OCI-LY3 (cell line): Measurements from ENCODE around the gene MRPL42.

Source experiments
- H2AFZ ChIP-seq: fragments of 200-600, 300-600 bp; shearing (Covaris generic); 2 replicates; pipeline ENCODE4 v1.6.0; 2014; ENCODE audit warnings: antibody characterized with exemption, low read depth, low read length
- H3K27ac ChIP-seq: fragments of 200-600, 300-600 bp; sonication (generic); 2 replicates; pipeline ENCODE4 v1.5.1; 2014; ENCODE audit warnings: mild to moderate bottlenecking, low read length, moderate library complexity, mixed read lengths
- H3K27me3 ChIP-seq: fragments of 200-600, 300-600 bp; sonication (generic); 2 replicates; pipeline ENCODE4 v1.6.1; 2014; ENCODE audit warnings: low read depth, low read length, mixed read lengths
- H3K36me3 ChIP-seq: fragments of 200-600, 300-600 bp; sonication (generic); replicated peaks from 2 replicates; pipeline ENCODE3; 2014; ENCODE audit warnings: low read depth, low read length, mixed read lengths
- H3K4me1 ChIP-seq: fragments of 300-600, 200-600 bp; sonication (generic); 2 replicates; pipeline ENCODE4 v1.6.1; 2014; ENCODE audit warnings: low read length, mixed read lengths
- H3K4me2 ChIP-seq: fragments of 200-600, 300-600 bp; sonication (generic); 2 replicates; pipeline ENCODE4 v1.6.1; 2014; ENCODE audit warnings: low read length, mixed read lengths
- H3K4me3 ChIP-seq: fragments of 300-600, 200-600 bp; sonication (generic); 2 replicates; pipeline ENCODE4 v1.5.1; 2014; ENCODE audit warnings: antibody characterized with exemption, mild to moderate bottlenecking, low read length, moderate library complexity
- H3K79me2 ChIP-seq: fragments of 300-600, 200-600 bp; shearing (Covaris generic); 2 replicates; pipeline ENCODE4 v1.6.1; 2014; ENCODE audit warnings: mild to moderate bottlenecking, low read length, mixed read lengths
- H3K9ac ChIP-seq: fragments of 300-600, 200-600 bp; shearing (Covaris generic); 2 replicates; pipeline ENCODE4 v1.6.0; 2014; ENCODE audit warnings: mild to moderate bottlenecking, low read length, moderate library complexity
- H3K9me3 ChIP-seq: fragments of 200-600, 300-600 bp; shearing (Covaris generic); 2 replicates; pipeline ENCODE4 v1.6.1; 2014; ENCODE audit warnings: low read length, mixed read lengths; ENCODE audit not compliant: insufficient read depth
- H4K20me1 ChIP-seq: fragments of 200-600, 300-600 bp; sonication (generic); 2 replicates; pipeline ENCODE4 v1.6.1; 2016; ENCODE audit warnings: low read length, mixed read lengths; ENCODE audit not compliant: insufficient read depth
- EZH2phosphoT487 ChIP-seq: fragments of 200-600 bp; shearing (Covaris generic); IDR thresholded peaks from 2 replicates; pipeline ENCODE4 v1.6.1; 2018; ENCODE audit warnings: antibody characterized with exemption, mixed run types, low read depth
- TF ChIP-seq, protein P1 (sequence below): fragments of 200-600, 300-600 bp; sonication (generic); IDR thresholded peaks from 2 replicates; pipeline ENCODE4 v1.5.1; 2014; ENCODE audit warnings: antibody characterized with exemption, low read length, low read depth

The MRPL42 gene

DNA sequence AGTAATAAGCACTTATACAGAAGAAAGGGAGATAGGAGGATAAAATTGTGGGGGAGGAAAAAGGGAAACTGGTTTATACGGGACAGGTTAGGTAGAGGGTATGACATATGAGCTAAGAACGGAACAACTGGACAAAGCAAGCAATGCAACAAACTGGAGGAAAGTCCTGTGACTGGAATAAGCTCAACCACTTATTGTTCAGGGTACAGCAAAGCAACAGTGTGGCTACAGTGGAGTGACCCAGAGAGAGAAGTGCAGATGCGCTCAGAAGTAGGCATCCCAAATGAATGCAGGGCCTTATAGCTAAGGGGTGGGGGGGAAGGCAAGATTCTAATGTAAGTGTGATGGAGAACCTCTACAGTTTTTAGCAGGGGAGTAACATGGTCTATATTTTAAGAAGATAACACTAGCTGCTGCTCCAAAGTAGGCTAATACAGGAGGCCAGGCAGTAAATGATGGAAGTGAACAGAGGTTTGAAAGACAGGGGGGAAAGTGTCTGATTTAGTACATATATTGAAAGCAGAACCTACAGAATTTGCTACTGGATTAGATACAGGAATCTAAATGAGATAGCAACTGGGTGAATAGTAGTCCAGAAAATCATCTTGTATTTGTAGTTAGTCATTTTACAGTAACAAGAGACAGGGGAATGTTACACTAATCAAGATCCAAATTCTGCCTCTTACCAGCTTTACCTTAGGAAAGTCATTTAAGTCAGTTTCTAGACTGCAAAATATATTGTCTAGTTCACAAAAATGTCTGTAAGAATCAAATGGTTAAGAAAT is 28.9 kb upstream of the MRPL42 start:
- Histone ChIP-seq H3K36me3 (peaks cover 4% of the 10 kb centered on the region), H3K4me3 (peak overlapping the region; percentile 96; the same call in 1 of the 2 replicates), H3K9me3 (no peaks in the 10 kb centered on the region), H3K9ac (no peak overlapping the region), H4K20me1 (peaks cover 72% of the 10 kb centered on the region), H2AFZ (no peak overlapping the region), H3K27me3 (no peaks in the 10 kb centered on the region), H3K4me2 (peak overlapping the region; percentile 93), H3K4me1 (peaks cover 71% of the 10 kb centered on the region), H3K79me2 (peaks cover 92% of the 10 kb centered on the region), H3K27ac (peak overlapping the region; percentile 78)
- TF ChIP-seq EZH2phosphoT487: no peak
- TF ChIP-seq, protein P1, sequence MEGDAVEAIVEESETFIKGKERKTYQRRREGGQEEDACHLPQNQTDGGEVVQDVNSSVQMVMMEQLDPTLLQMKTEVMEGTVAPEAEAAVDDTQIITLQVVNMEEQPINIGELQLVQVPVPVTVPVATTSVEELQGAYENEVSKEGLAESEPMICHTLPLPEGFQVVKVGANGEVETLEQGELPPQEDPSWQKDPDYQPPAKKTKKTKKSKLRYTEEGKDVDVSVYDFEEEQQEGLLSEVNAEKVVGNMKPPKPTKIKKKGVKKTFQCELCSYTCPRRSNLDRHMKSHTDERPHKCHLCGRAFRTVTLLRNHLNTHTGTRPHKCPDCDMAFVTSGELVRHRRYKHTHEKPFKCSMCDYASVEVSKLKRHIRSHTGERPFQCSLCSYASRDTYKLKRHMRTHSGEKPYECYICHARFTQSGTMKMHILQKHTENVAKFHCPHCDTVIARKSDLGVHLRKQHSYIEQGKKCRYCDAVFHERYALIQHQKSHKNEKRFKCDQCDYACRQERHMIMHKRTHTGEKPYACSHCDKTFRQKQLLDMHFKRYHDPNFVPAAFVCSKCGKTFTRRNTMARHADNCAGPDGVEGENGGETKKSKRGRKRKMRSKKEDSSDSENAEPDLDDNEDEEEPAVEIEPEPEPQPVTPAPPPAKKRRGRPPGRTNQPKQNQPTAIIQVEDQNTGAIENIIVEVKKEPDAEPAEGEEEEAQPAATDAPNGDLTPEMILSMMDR: no peak

DNA sequence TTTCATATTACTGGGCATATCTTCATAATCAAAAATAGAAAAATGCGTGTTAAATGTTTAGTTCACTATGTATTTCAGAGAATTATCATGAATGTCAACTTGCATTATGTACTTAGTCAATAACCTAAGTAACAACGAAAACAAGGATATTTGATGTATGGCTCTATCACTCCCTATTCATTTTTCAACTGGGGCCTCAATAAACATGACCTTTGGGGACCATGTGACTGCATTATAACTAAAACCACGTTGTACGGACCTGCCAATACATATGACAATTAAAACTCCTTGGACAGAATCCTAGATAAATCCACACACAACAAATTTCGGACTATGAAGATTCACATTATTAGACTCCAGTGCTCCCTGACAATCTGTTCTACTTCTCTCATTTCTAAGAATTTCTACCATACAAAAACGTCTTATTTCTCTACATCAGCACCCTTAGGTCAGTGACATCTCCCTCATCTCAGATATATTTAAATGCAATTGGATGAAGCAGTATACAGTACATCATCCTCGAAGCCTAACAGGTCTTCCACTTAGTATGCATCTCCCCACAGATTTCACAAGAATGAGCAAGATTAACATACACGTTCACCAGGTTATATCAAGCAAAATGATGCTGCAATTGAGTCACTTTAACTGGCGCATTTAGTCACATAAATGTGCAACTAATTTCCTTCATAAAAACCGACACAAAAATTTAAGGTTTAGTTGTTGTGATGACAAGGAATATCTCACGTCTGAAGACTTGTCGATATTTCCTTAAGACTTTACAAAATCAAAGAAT is 27.1 kb upstream of the MRPL42 start:
- H3K4me3 ChIP-seq: peak overlapping the region; percentile 96
- H4K20me1 ChIP-seq: peaks cover 57% of the 10 kb centered on the region
- H3K4me2 ChIP-seq: peak overlapping the region; percentile 93
- no peak overlapping the region for H2AFZ ChIP-seq
- no peaks in the 10 kb centered on the region for H3K27me3 ChIP-seq
- H3K27ac ChIP-seq: 0 out of 2 replicates have a peak overlapping the region, but pooled peaks have one; percentile 69
- H3K9me3 ChIP-seq: no peaks in the 10 kb centered on the region
- H3K4me1 ChIP-seq: peaks cover 67% of the 10 kb centered on the region
- TF ChIP-seq EZH2phosphoT487: no peak
- TF ChIP-seq, protein P1: no peak
- peaks cover 74% of the 10 kb centered on the region for H3K79me2 ChIP-seq
- H3K36me3 ChIP-seq: no peaks in the 10 kb centered on the region
- peak overlapping the region; percentile 96 for H3K9ac ChIP-seq

DNA sequence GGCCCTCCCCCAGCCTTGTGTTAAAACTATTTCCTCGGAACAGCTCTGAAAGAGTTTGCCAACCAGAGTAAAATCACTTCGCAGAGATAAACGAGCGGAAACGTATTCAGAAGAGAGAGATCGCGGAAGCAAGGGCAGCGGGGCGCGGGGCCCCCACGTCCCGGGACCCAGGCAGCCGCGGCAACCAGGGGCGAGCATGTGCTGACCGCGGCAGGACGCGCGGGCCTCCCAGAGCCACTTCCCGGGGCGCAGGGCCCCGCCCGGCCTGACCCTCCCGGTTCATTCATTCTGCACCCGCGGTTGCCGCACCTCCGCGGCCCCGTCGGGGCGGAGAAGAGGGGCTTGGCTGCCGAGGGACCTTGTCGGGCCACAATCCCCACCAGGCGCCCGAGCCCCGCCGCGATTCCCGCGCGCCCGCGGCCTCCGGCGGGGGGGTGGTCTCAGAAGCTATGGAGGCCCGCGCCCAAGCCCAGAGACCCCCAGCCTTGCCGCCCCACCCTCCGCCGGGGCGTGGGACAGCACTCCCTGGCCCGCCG is 26.2 kb upstream of the MRPL42 start:
- peak overlapping the region; percentile 96 for H3K9ac ChIP-seq
- no peaks in the 10 kb centered on the region for H3K27me3 ChIP-seq
- H4K20me1 ChIP-seq: peaks cover 48% of the 10 kb centered on the region
- peaks cover 65% of the 10 kb centered on the region for H3K79me2 ChIP-seq
- H3K4me3 ChIP-seq: peak overlapping the region; percentile 96
- H3K27ac ChIP-seq: peak overlapping the region; percentile 69
- peak overlapping the region; percentile 93 for H3K4me2 ChIP-seq
- peaks cover 58% of the 10 kb centered on the region for H3K4me1 ChIP-seq
- H2AFZ ChIP-seq: no peak overlapping the region
- H3K36me3 ChIP-seq: no peaks in the 10 kb centered on the region
- TF ChIP-seq EZH2phosphoT487: no peak
- TF ChIP-seq, protein P1: no peak
- H3K9me3 ChIP-seq: no peaks in the 10 kb centered on the region
